Measurements from ENCODE around the gene MRPL55. TPM values are rescaled to one million over a fixed set of nuclear protein-coding genes. Genes with fewer than 3 reads are reported as not detected.

MRPL55 gene
- total RNA-seq, result 43.2 and 87.7 TPM in 2 replicates

DNA sequence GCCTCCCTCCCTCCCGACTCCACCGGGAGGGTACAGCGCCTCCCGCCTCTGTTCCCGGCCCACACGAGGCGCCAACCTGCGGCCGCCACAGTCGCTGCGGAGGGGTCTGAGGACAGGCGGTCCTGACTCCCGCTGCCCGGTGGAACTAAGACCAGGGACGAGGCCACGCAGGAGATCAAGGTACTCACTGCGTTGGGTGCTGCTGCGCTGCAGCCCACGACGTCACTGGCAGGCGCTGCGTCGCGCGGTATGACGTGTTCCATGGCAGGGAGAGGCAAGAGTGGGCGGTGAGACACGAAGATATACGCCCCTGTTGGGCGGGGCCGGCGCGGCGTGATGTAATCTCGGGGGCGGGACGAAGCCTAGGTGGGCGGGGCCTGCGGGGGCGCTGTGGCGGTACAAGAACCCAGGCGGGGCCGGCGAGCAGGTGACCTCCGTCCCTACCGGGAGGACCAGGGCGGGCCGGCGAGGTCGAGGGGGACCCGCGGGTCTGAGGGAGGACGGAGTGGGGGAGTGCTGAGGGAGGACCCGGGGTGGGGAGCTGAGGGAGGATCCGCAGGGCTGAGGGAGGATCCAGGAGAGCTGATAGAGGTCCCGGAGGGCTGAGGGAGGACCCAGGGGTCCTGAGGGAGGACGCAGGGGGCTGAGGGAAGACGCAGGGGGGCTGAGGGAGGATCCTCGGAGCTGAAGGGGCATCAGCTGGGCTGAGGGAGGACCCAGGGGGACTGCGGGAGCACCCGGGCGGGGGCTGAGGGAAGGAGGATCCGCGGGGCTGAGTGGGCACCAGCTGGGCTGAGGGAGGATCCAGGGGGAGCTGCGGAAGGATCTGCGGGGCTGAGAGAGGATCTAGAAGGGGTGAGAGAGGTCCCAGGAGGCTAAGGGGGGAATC, at the start of gene MRPL55:
TSS of gene MRPL55 (minus strand) at position 227 of the 889 bp plus-strand sequence. CDS start 1,039 bp downstream, outside the sequence.
- Histone ChIP-seq H3K4me3 (ENCODE audit: low read depth, low read length) (peak within 1 kb of the TSS; percentile 97), H3K36me3 (ENCODE audit: control insufficient read depth, insufficient read depth, low read length) (peaks cover 4% of the 10 kb centered on the region), H3K27me3 (ENCODE audit: control insufficient read depth, insufficient read depth, low read length) (no peaks in the 10 kb centered on the region)
- DNase-seq (ENCODE audit: low read depth) (peak; percentile 91), FAIRE-seq (no peak)
- TF ChIP-seq CTCF (IDR thresholded peaks at IDR 0.05; ENCODE audit: insufficient read depth, low read length, severe bottlenecking), result peak; percentile 17

DNA sequence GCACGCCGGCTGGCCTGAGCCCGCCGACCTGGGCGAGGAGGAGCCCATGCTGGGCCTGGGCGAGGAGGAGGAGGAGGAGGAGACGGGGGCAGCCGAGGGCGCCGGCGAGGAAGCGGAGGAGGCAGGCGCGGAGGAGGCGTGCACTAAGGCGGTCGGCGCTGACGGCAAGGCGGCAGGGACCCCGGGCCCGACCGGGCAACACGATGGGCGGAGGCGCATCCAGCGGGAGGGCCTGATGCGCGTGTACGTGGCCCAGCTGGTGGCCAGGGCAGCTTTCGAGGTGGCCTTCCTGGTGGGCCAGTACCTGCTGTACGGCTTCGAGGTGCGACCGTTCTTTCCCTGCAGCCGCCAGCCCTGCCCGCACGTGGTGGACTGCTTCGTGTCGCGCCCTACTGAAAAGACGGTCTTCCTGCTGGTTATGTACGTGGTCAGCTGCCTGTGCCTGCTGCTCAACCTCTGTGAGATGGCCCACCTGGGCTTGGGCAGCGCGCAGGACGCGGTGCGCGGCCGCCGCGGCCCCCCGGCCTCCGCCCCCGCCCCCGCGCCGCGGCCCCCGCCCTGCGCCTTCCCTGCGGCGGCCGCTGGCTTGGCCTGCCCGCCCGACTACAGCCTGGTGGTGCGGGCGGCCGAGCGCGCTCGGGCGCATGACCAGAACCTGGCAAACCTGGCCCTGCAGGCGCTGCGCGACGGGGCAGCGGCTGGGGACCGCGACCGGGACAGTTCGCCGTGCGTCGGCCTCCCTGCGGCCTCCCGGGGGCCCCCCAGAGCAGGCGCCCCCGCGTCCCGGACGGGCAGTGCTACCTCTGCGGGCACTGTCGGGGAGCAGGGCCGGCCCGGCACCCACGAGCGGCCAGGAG, 49.3 kb upstream of the MRPL55 start:
- Histone ChIP-seq H3K4me3 (ENCODE audit: low read depth, low read length) (no peak overlapping the region), H3K36me3 (ENCODE audit: control insufficient read depth, insufficient read depth, low read length) (no peaks in the 10 kb centered on the region), H3K27me3 (ENCODE audit: control insufficient read depth, insufficient read depth, low read length) (peaks cover 5% of the 10 kb centered on the region)
- DNase-seq (ENCODE audit: low read depth) (no peak), FAIRE-seq (no peak)
- TF ChIP-seq CTCF (IDR thresholded peaks at IDR 0.05; ENCODE audit: insufficient read depth, low read length, severe bottlenecking), result no peak

DNA sequence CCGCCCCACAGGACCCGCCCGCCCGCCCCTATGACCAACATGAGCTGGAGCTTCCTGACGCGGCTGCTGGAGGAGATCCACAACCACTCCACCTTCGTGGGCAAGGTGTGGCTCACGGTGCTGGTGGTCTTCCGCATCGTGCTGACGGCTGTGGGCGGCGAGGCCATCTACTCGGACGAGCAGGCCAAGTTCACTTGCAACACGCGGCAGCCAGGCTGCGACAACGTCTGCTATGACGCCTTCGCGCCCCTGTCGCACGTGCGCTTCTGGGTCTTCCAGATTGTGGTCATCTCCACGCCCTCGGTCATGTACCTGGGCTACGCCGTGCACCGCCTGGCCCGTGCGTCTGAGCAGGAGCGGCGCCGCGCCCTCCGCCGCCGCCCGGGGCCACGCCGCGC, 48.6 kb upstream of the MRPL55 start:
- TF ChIP-seq CTCF (IDR thresholded peaks at IDR 0.05; ENCODE audit: insufficient read depth, low read length, severe bottlenecking), result no peak
- Histone ChIP-seq H3K36me3 (ENCODE audit: control insufficient read depth, insufficient read depth, low read length) (no peaks in the 10 kb centered on the region), H3K4me3 (ENCODE audit: low read depth, low read length) (no peak overlapping the region), H3K27me3 (ENCODE audit: control insufficient read depth, insufficient read depth, low read length) (peaks cover 5% of the 10 kb centered on the region)
- DNase-seq (ENCODE audit: low read depth), result no peak
- no peak for FAIRE-seq

DNA sequence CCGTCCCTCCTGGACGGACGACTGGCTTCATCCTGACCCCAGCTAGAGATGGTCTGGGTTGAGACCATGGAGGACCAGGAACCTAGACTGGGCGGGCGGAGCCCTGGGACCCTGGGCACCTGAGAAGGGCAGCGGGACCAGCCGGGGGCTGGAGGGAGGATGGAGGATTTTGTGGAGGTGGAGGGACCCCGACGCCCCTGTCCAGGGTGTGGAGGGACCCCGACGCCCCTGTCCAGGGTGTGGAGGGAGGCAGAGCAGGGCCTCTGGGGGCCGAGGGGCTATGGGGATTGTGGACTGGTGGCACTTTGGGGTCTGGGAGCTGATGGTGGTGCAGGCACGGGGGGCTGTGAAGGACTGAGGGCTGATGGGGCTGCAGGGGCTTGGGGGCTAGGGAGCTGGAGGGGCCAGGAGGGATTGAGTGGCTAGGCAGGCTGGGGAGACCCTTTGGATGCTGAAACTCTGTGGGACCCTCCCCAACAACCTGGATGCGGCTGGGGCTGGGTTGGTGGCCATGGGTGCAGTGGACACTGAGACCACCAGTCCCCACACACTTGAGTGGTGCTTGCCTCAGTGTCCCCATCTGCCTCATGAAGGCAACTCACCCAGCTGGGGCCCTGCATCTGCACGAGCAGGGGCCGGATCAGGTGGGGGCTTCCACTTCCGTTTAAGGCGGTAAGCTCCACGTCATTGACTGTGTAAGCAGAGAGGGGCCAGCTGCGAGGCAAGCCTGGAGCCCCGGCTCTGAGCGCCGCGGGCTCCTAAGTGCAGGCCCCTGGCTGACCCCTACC, 48.0 kb upstream of the MRPL55 start:
- no peak for TF ChIP-seq CTCF (IDR thresholded peaks at IDR 0.05; ENCODE audit: insufficient read depth, low read length, severe bottlenecking)
- Histone ChIP-seq H3K4me3 (ENCODE audit: low read depth, low read length) (no peak overlapping the region), H3K27me3 (ENCODE audit: control insufficient read depth, insufficient read depth, low read length) (peaks cover 5% of the 10 kb centered on the region), H3K36me3 (ENCODE audit: control insufficient read depth, insufficient read depth, low read length) (no peaks in the 10 kb centered on the region)
- DNase-seq (ENCODE audit: low read depth), result no peak
- FAIRE-seq, result no peak

- H3K4me3 ChIP-seq (ENCODE audit: low read depth, low read length), result no peak overlapping the region
- FAIRE-seq (no peak), DNase-seq (ENCODE audit: low read depth) (no peak)
- no peak for TF ChIP-seq CTCF (IDR thresholded peaks at IDR 0.05; ENCODE audit: insufficient read depth, low read length, severe bottlenecking)
- no peaks in the 10 kb centered on the region for H3K36me3 ChIP-seq (ENCODE audit: control insufficient read depth, insufficient read depth, low read length)
- peaks cover 5% of the 10 kb centered on the region for H3K27me3 ChIP-seq (ENCODE audit: control insufficient read depth, insufficient read depth, low read length)
Observed at GRCh38 chr1:228156515-228156881, 47.4 kb upstream of the MRPL55 start.

Data from bronchial epithelial cell (primary cell).